Nucleus accumbens (tissue), 56 donors: ENCODE data around the gene PCDHGB1.
"Not testable (repeated sequence)": the region's sequence is repeated elsewhere in the genome, so short reads cannot be mapped to it uniquely, and the experiment has no call there.

Source experiments
- DNase-seq, 56 donors: peaks; one replicate each; lab custom pipeline; 2025; lab: John Stamatoyannopoulos, UW

The PCDHGB1 gene

GRCh38 chr5:141349917-141350619, at the start of gene PCDHGB1:
TSS of gene PCDHGB1 (plus strand) at chr5:141350099. CDS start at chr5:141350261, 162 bp downstream.
- DNase-seq = peak in 3 of 56 donors; percentile 12 to 36 (median 13)

GRCh38 chr5:141303756-141304155, 46.1 kb upstream of the PCDHGB1 start, which contains the start of gene SLC25A2:
TSS of gene SLC25A2 (minus strand) at chr5:141304049. CDS start at chr5:141303865, 184 bp downstream.
- no peak for DNase-seq

GRCh38 chr5:141306630-141307029, 43.3 kb upstream of the PCDHGB1 start:
- DNase-seq = no peak

GRCh38 chr5:141313711-141314110, 36.2 kb upstream of the PCDHGB1 start:
- no peak for DNase-seq

- DNase-seq = not testable (repeated sequence)
These were observed 32.9 kb upstream of the PCDHGB1 start for GRCh38 chr5:141316963-141317362.

- DNase-seq = no peak
These were observed 30.7 kb upstream of the PCDHGB1 start for GRCh38 chr5:141319202-141319601.

- DNase-seq = no peak
These were observed 30.2 kb upstream of the PCDHGB1 start for GRCh38 chr5:141319699-141320098.

GRCh38 chr5:141320225-141321169, 29.4 kb upstream of the PCDHGB1 start, which contains the start of gene TAF7:
TSS of gene TAF7 (minus strand) at chr5:141320784. CDS start at chr5:141320044, 740 bp downstream.
- DNase-seq = peak in 55 of 56 donors; percentile 39 to 94 (median 84)

- DNase-seq = no peak
These were observed 27.6 kb upstream of the PCDHGB1 start for GRCh38 chr5:141322261-141322660.

GRCh38 chr5:141326088-141326854, 23.6 kb upstream of the PCDHGB1 start:
- peak in 54 of 56 donors; percentile 10 to 82 (median 48) for DNase-seq

GRCh38 chr5:141328231-141328630, 21.7 kb upstream of the PCDHGB1 start:
- DNase-seq = no peak

- peak in 3 of 56 donors; percentile 5 to 38 (median 21) for DNase-seq
These were observed 19.4 kb upstream of the PCDHGB1 start, which contains the start of gene PCDHGA1 for GRCh38 chr5:141330299-141331080. TSS of gene PCDHGA1 (plus strand) at chr5:141330514.

GRCh38 chr5:141332571-141332970, 17.3 kb upstream of the PCDHGB1 start:
- DNase-seq = not testable (repeated sequence)

- no peak for DNase-seq
These were observed 11.2 kb upstream of the PCDHGB1 start, which contains the start of gene PCDHGA2 for GRCh38 chr5:141338538-141339306. TSS of gene PCDHGA2 (plus strand) at chr5:141338760.

- DNase-seq = not testable (repeated sequence)
These were observed 9.0 kb upstream of the PCDHGB1 start for GRCh38 chr5:141340781-141341354.

GRCh38 chr5:141342773-141343172, 7.1 kb upstream of the PCDHGB1 start:
- no peak for DNase-seq

GRCh38 chr5:141343242-141343952, 6.5 kb upstream of the PCDHGB1 start, which contains the start of gene PCDHGA3:
TSS of gene PCDHGA3 (plus strand) at chr5:141343829. CDS start at chr5:141344034, 205 bp downstream.
- DNase-seq = no peak
